CD4-positive, alpha-beta memory T cell (primary cell): ENCODE data around the gene PRR19. TPM values are rescaled to one million over a fixed set of nuclear protein-coding genes. Genes with fewer than 3 reads are reported as not detected.

Experiments
- CTCF ChIA-PET: fragments of 350-600 bp; sonication (Branson Sonifier 250); formaldehyde crosslinking; loops from one replicate; lab custom pipeline; 2021; ENCODE audit warnings: inconsistent platforms; ENCODE audit not compliant: partially characterized antibody; lab: Charles Lee
- POLR2A ChIA-PET: fragments of 350-600 bp; sonication (Branson Sonifier 250); formaldehyde crosslinking; loops from one replicate; lab custom pipeline; 2021; ENCODE audit not compliant: partially characterized antibody; lab: Charles Lee
- DNase-seq, 5 donors: peaks; one replicate each; pipeline versions ENCODE4 v3.0.0 to v3.0.0-alpha.2; 2020 to 2022; ENCODE audit warnings: mixed read lengths in 1 of 5
- H3K27ac ChIP-seq: one replicate; pipeline ENCODE4 v1.7.0; 2013; ENCODE audit warnings: low read depth, low read length
- H3K27me3 ChIP-seq: 2 replicates; pipeline ENCODE4 v1.7.0; 2013; ENCODE audit warnings: mild to moderate bottlenecking, low read length, moderate library complexity; ENCODE audit not compliant: insufficient read depth
- H3K36me3 ChIP-seq: 2 replicates; pipeline ENCODE4 v1.7.0; 2013; ENCODE audit warnings: mild to moderate bottlenecking, low read length, moderate library complexity; ENCODE audit not compliant: insufficient read depth
- H3K4me1 ChIP-seq: 2 replicates; pipeline ENCODE4 v1.7.0; 2013; ENCODE audit warnings: mild to moderate bottlenecking, low read length, moderate library complexity; ENCODE audit not compliant: insufficient read depth
- H3K4me3 ChIP-seq, 2 donors: one replicate each; pipeline ENCODE4 v1.7.0; 2013; ENCODE audit warnings: low read length in 2 of 2, mild to moderate bottlenecking in 1 of 2
- H3K9me3 ChIP-seq, 2 donors: one replicate each; pipeline ENCODE4 v1.7.0; 2013; ENCODE audit warnings: low read length in 2 of 2, control low read depth in 1 of 2; ENCODE audit not compliant: control insufficient read depth in 1 of 2
- H3K27ac Mint-ChIP-seq, 7 donors: one replicate each; pipeline ENCODE4 v1.8.0; 2020 to 2021; ENCODE audit warnings: mixed read lengths in 7 of 7, mild to moderate bottlenecking in 6 of 7, inconsistent platforms in 3 of 7, moderate library complexity in 3 of 7
- H3K27me3 Mint-ChIP-seq, 2 donors: one replicate each; pipeline ENCODE4 v1.8.0; 2020 to 2021; ENCODE audit warnings: mixed read lengths in 2 of 2
- H3K36me3 Mint-ChIP-seq, 2 donors: one replicate each; pipeline ENCODE4 v1.8.0; 2020 to 2021; ENCODE audit warnings: mixed read lengths in 2 of 2, inconsistent platforms in 1 of 2, mild to moderate bottlenecking in 1 of 2
- H3K4me1 Mint-ChIP-seq, 4 donors: one replicate each; pipeline ENCODE4 v1.8.0; 2020 to 2021; ENCODE audit warnings: mixed read lengths in 4 of 4, mild to moderate bottlenecking in 1 of 4
- H3K4me3 Mint-ChIP-seq, 8 donors: one replicate each; pipeline ENCODE4 v1.8.0; 2020 to 2021; ENCODE audit warnings: mixed read lengths in 8 of 8, mild to moderate bottlenecking in 7 of 8, moderate library complexity in 6 of 8, inconsistent platforms in 3 of 8
- H3K9me3 Mint-ChIP-seq, 8 donors: one replicate each; pipeline ENCODE4 v1.8.0; 2020 to 2021; ENCODE audit warnings: mixed read lengths in 8 of 8, mild to moderate bottlenecking in 5 of 8, inconsistent platforms in 3 of 8, moderate library complexity in 1 of 8
- intact Hi-C: fragments of 100-400 bp; cut with micrococcal nuclease; formaldehyde crosslinking; loops from one replicate; pipeline ENCODE4 v1.15.1; 2023
- polyA plus RNA-seq, 2 donors: library from polyadenylated mRNA; unstranded; fragments of 300-500 nt; fragmentation: Illumina TruSeq; gene quantifications; one replicate each; pipeline ENCODE4 v1.2.3, GENCODE V29; 2021
- total RNA-seq, 2 experiments: library from RNA; stranded (reverse); gene quantifications; one replicate each; pipeline ENCODE4 v1.2.3, GENCODE V29; 2021

PRR19 gene
- total and polyA plus RNA-seq, 4 experiments from 2014 or later = 0.28 to 0.85 (median 0.56) TPM

GRCh38 chr19:42348211-42348610 is 46.3 kb downstream of the PRR19 start:
- H3K4me1 Mint-ChIP-seq = no peaks in the 10 kb centered on the region
- H3K36me3 ChIP-seq = no peaks in the 10 kb centered on the region
- intact Hi-C loops = no loop called here
- H3K9me3 ChIP-seq = no peaks in the 10 kb centered on the region
- H3K4me3 Mint-ChIP-seq = no peak overlapping the region
- H3K36me3 Mint-ChIP-seq = peaks cover 7 to 13% of the 10 kb centered on the region in 2 donors
- ChIA-PET CTCF (no interaction called here), POLR2A (no interaction called here)
- H3K4me1 ChIP-seq = no peaks in the 10 kb centered on the region
- H3K27ac Mint-ChIP-seq = peak overlapping the region in 1 of 7 donors; percentile 57
- H3K27me3 ChIP-seq = no peaks in the 10 kb centered on the region
- H3K4me3 ChIP-seq = no peak overlapping the region
- H3K9me3 Mint-ChIP-seq = no peaks in the 10 kb centered on the region
- no peak overlapping the region for H3K27ac ChIP-seq
- no peaks in the 10 kb centered on the region for H3K27me3 Mint-ChIP-seq
- DNase-seq = no peak

GRCh38 chr19:42349378-42350107 is 47.6 kb downstream of the PRR19 start:
- Mint-ChIP-seq H3K9me3 (no peaks in the 10 kb centered on the region), H3K36me3 (peaks cover 7 to 14% of the 10 kb centered on the region in 2 donors), H3K4me3 (no peak overlapping the region), H3K4me1 (peaks cover 0 to 4% (median 0%) of the 10 kb centered on the region in 4 donors), H3K27me3 (no peaks in the 10 kb centered on the region), H3K27ac (peak overlapping the region in 1 of 7 donors; percentile 3)
- Histone ChIP-seq H3K27ac (no peak overlapping the region), H3K36me3 (no peaks in the 10 kb centered on the region), H3K27me3 (no peaks in the 10 kb centered on the region), H3K9me3 (no peaks in the 10 kb centered on the region), H3K4me1 (no peaks in the 10 kb centered on the region), H3K4me3 (no peak overlapping the region)
- DNase-seq = no peak
- ChIA-PET CTCF (no interaction called here), POLR2A (no interaction called here)
- intact Hi-C loops = no loop called here

GRCh38 chr19:42350417-42350816 is 48.5 kb downstream of the PRR19 start:
- intact Hi-C loops = no loop called here
- ChIA-PET CTCF (no interaction called here), POLR2A (no interaction called here)
- H3K36me3 Mint-ChIP-seq = peaks cover 4 to 12% of the 10 kb centered on the region in 2 donors
- H3K27ac ChIP-seq = no peak overlapping the region
- no peaks in the 10 kb centered on the region for H3K9me3 Mint-ChIP-seq
- DNase-seq = no peak
- H3K4me1 ChIP-seq = no peaks in the 10 kb centered on the region
- no peak overlapping the region for H3K4me3 Mint-ChIP-seq
- no peaks in the 10 kb centered on the region for H3K27me3 ChIP-seq
- H3K4me1 Mint-ChIP-seq = peaks cover 0 to 4% (median 0%) of the 10 kb centered on the region in 4 donors
- no peak overlapping the region for H3K27ac Mint-ChIP-seq
- no peaks in the 10 kb centered on the region for H3K27me3 Mint-ChIP-seq
- H3K4me3 ChIP-seq = no peak overlapping the region
- H3K36me3 ChIP-seq = no peaks in the 10 kb centered on the region
- H3K9me3 ChIP-seq = no peaks in the 10 kb centered on the region

- ChIA-PET CTCF (no interaction called here), POLR2A (no interaction called here)
- H3K27me3 Mint-ChIP-seq = no peaks in the 10 kb centered on the region
Observed at GRCh38 chr19:42351079-42351735, 49.3 kb downstream of the PRR19 start.

GRCh38 chr19:42352301-42353259 is 50.6 kb downstream of the PRR19 start:
- intact Hi-C loops = no loop called here
- Mint-ChIP-seq H3K9me3 (no peaks in the 10 kb centered on the region), H3K36me3 (peaks cover 2 to 10% of the 10 kb centered on the region in 2 donors)

More at GRCh38 chr19:42351079-42351735, 49.3 kb downstream of the PRR19 start:
- peaks cover 4 to 12% of the 10 kb centered on the region in 2 donors for H3K36me3 Mint-ChIP-seq
- DNase-seq = no peak
- Histone ChIP-seq H3K27ac (no peak overlapping the region), H3K36me3 (no peaks in the 10 kb centered on the region), H3K27me3 (no peaks in the 10 kb centered on the region), H3K4me3 (no peak overlapping the region), H3K9me3 (no peaks in the 10 kb centered on the region), H3K4me1 (no peaks in the 10 kb centered on the region)
- intact Hi-C loops = no loop called here
- H3K4me3 Mint-ChIP-seq = no peak overlapping the region
- H3K4me1 Mint-ChIP-seq = peaks cover 0 to 4% (median 0%) of the 10 kb centered on the region in 4 donors
- no peak overlapping the region for H3K27ac Mint-ChIP-seq
- H3K9me3 Mint-ChIP-seq = no peaks in the 10 kb centered on the region

GRCh38 chr19:42353341-42354015 is 51.5 kb downstream of the PRR19 start:
- peaks cover 3 to 12% of the 10 kb centered on the region in 2 donors for H3K36me3 Mint-ChIP-seq
- no peaks in the 10 kb centered on the region for H3K9me3 Mint-ChIP-seq
- H3K36me3 ChIP-seq = no peaks in the 10 kb centered on the region
- H3K9me3 ChIP-seq = no peaks in the 10 kb centered on the region
- DNase-seq = no peak
- CTCF ChIA-PET = no interaction called here
- no peak overlapping the region for H3K4me3 ChIP-seq
- H3K27ac Mint-ChIP-seq = peak overlapping the region in 2 of 7 donors; percentile 19 to 60
- H3K4me1 ChIP-seq = no peaks in the 10 kb centered on the region
- no peaks in the 10 kb centered on the region for H3K27me3 Mint-ChIP-seq
- POLR2A ChIA-PET = no interaction called here
- H3K4me3 Mint-ChIP-seq = no peak overlapping the region
- H3K27me3 ChIP-seq = no peaks in the 10 kb centered on the region
- no peak overlapping the region for H3K27ac ChIP-seq
- H3K4me1 Mint-ChIP-seq = peaks cover 0 to 4% (median 0%) of the 10 kb centered on the region in 4 donors
- intact Hi-C loops = no loop called here

More at GRCh38 chr19:42352301-42353259, 50.6 kb downstream of the PRR19 start:
- H3K4me3 Mint-ChIP-seq = no peak overlapping the region
- DNase-seq = peak in 1 of 5 donors; percentile 6
- Histone ChIP-seq H3K4me1 (no peaks in the 10 kb centered on the region), H3K9me3 (no peaks in the 10 kb centered on the region), H3K27me3 (no peaks in the 10 kb centered on the region), H3K4me3 (no peak overlapping the region), H3K27ac (no peak overlapping the region), H3K36me3 (no peaks in the 10 kb centered on the region)
- H3K4me1 Mint-ChIP-seq = peaks cover 0 to 4% (median 0%) of the 10 kb centered on the region in 4 donors
- POLR2A ChIA-PET = no interaction called here
- CTCF ChIA-PET = no interaction called here
- H3K27ac Mint-ChIP-seq = peak overlapping the region in 1 of 7 donors; percentile 25
- no peaks in the 10 kb centered on the region for H3K27me3 Mint-ChIP-seq
